Neural cell (in vitro differentiated cells): ENCODE data around the gene ZNF202. TPM values are rescaled to one million over a fixed set of nuclear protein-coding genes. Genes with fewer than 3 reads are reported as not detected.

ENCODE experiments used
- H2AFZ ChIP-seq: fragments of 200-600, 300-800 bp; sonication (generic), shearing (Covaris generic); 2 replicates; pipeline ENCODE4 v1.6.0; 2014; ENCODE audit warnings: low read depth, mild to moderate bottlenecking, antibody characterized with exemption, low read length, moderate library complexity
- H3F3A ChIP-seq: fragments of 200-600 bp; shearing (Covaris generic); 2 replicates; pipeline ENCODE4 v1.6.1; 2016; ENCODE audit warnings: mild to moderate bottlenecking, moderate library complexity, mixed read lengths, antibody characterized with exemption, low read length; ENCODE audit not compliant: insufficient read depth, poor library complexity, severe bottlenecking
- H3K27ac ChIP-seq: fragments of 200-600, 300-800 bp; sonication (generic), shearing (Covaris generic); 2 replicates; pipeline ENCODE4 v1.5.1; 2014; ENCODE audit warnings: mild to moderate bottlenecking, low read length, moderate library complexity
- H3K27me3 ChIP-seq: fragments of 300-800, 200-600 bp; sonication (generic), shearing (Covaris generic); 2 replicates; pipeline ENCODE4 v1.6.0; 2014; ENCODE audit warnings: mild to moderate bottlenecking, low read depth, low read length, moderate library complexity; ENCODE audit not compliant: insufficient read depth
- H3K36me3 ChIP-seq: fragments of 300-800, 200-600 bp; sonication (generic), shearing (Covaris generic); 2 replicates; pipeline ENCODE4 v1.5.1; 2014; ENCODE audit warnings: mild to moderate bottlenecking, antibody characterized with exemption, low read length, moderate library complexity; ENCODE audit not compliant: insufficient read depth
- H3K4me2 ChIP-seq: fragments of 300-800, 200-600 bp; sonication (generic), shearing (Covaris generic); 2 replicates; pipeline ENCODE4 v1.6.0; 2014; ENCODE audit warnings: mild to moderate bottlenecking, low read length
- H3K4me3 ChIP-seq: fragments of 300-800, 200-600 bp; sonication (generic), shearing (Covaris generic); 2 replicates; pipeline ENCODE4 v1.5.1; 2014; ENCODE audit warnings: mild to moderate bottlenecking, low read length, moderate library complexity
- H3K79me2 ChIP-seq: fragments of 200-600 bp; shearing (Covaris generic); replicated peaks from 2 replicates; pipeline ENCODE4 v1.6.0; 2014; ENCODE audit warnings: mild to moderate bottlenecking, low read length, moderate library complexity; ENCODE audit not compliant: insufficient read depth
- H3K9ac ChIP-seq: fragments of 300-800, 200-600 bp; sonication (generic), shearing (Covaris generic); 2 replicates; pipeline ENCODE4 v1.6.1; 2016; ENCODE audit warnings: mild to moderate bottlenecking, low read length, mixed read lengths
- H3K9me2 ChIP-seq: fragments of 200-600 bp; shearing (Covaris generic); 2 replicates; pipeline ENCODE4 v1.6.1; 2016; ENCODE audit warnings: mild to moderate bottlenecking, low read length, mixed read lengths; ENCODE audit not compliant: insufficient read depth
- H3K9me3 ChIP-seq: fragments of 200-600, 300-800 bp; sonication (generic), shearing (Covaris generic); 2 replicates; pipeline ENCODE4 v1.6.1; 2016; ENCODE audit warnings: mild to moderate bottlenecking, mixed run types, low read length, moderate library complexity, mixed read lengths
- H4K20me1 ChIP-seq: fragments of 200-600 bp; shearing (Covaris generic); 2 replicates; pipeline ENCODE4 v1.6.1; 2016; ENCODE audit warnings: mild to moderate bottlenecking, mixed run types; ENCODE audit not compliant: insufficient read depth
- EP300 ChIP-seq: fragments of 450-650 bp; conservative IDR thresholded peaks from 2 replicates; pipeline ENCODE4 v1.6.1; 2014; ENCODE audit warnings: antibody characterized with exemption, mild to moderate bottlenecking, moderate library complexity; ENCODE audit not compliant: poor library complexity, severe bottlenecking
- EZH2 ChIP-seq: fragments of 200-600, 300-800 bp; shearing (Covaris generic), sonication (generic); IDR thresholded peaks from 2 replicates; pipeline ENCODE4 v1.6.1; 2014; ENCODE audit warnings: antibody characterized with exemption, low read length, borderline replicate concordance, mild to moderate bottlenecking; ENCODE audit not compliant: insufficient read depth, poor library complexity, severe bottlenecking
- MXI1 ChIP-seq: fragments of 450-650 bp; conservative IDR thresholded peaks from 2 replicates; pipeline ENCODE4 v1.6.1; 2014; ENCODE audit warnings: antibody characterized with exemption, mild to moderate bottlenecking; ENCODE audit not compliant: poor library complexity, severe bottlenecking
- POLR2AphosphoS5 ChIP-seq: IDR thresholded peaks from 2 replicates; pipeline ENCODE4 v1.6.1; 2012
- RAD21 ChIP-seq: fragments of 450-650 bp; conservative IDR thresholded peaks from 2 replicates; pipeline ENCODE4 v1.6.1; 2014; ENCODE audit warnings: antibody characterized with exemption, mild to moderate bottlenecking, moderate library complexity
- SMC3 ChIP-seq: fragments of 450-650 bp; conservative IDR thresholded peaks from 2 replicates; pipeline ENCODE4 v1.6.1; 2014; ENCODE audit warnings: antibody characterized with exemption, mild to moderate bottlenecking, moderate library complexity; ENCODE audit not compliant: poor library complexity
- TAF1 ChIP-seq: IDR thresholded peaks from 2 replicates; pipeline ENCODE4 v1.6.1; 2012; ENCODE audit warnings: low read depth
- polyA plus RNA-seq: library from polyadenylated mRNA; depleted of rRNA; stranded (reverse); fragments of >200 nt; gene quantifications from 2 replicates; pipeline ENCODE4 v1.2.3, GENCODE V29; 2014
- TF ChIP-seq, protein P1 (sequence below): IDR thresholded peaks from 2 replicates; pipeline ENCODE4 v1.6.1; 2012; ENCODE audit warnings: borderline replicate concordance
- TF ChIP-seq, protein P2 (sequence below): fragments of 450-650 bp; IDR thresholded peaks from 2 replicates; pipeline ENCODE4 v1.5.1; 2014; ENCODE audit warnings: antibody characterized with exemption, mild to moderate bottlenecking, moderate library complexity; ENCODE audit not compliant: poor library complexity, severe bottlenecking

The ZNF202 gene
- polyA plus RNA-seq, 1 donor from 2014 or later = 30.4 TPM

DNA sequence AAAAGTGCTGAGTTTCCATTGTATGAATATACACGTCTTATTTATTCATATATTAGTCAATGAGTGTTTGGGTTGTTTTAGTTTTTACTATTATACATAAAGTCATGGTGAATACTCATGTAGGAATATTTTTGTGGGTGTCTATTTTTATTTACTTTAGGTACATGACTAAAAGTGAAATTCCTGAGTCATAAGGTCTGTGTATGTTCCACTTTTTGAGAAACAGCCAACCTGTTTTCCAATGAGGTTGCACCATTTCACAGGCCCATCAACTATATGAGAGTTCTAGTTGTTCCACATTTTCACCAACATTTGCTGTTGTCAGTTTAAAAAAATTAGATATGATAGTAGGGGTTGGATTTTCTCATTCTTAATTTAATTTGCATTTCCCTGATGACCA lies 19.4 kb upstream of the ZNF202 start:
- no peak overlapping the region for H3K27ac ChIP-seq
- no peaks in the 10 kb centered on the region for H3F3A ChIP-seq
- no peak overlapping the region for H2AFZ ChIP-seq
- H3K4me2 ChIP-seq = no peak overlapping the region
- H3K9ac ChIP-seq = no peak overlapping the region
- no peaks in the 10 kb centered on the region for H3K9me3 ChIP-seq
- H3K79me2 ChIP-seq = no peaks in the 10 kb centered on the region
- TF ChIP-seq TAF1 (no peak), EP300 (no peak)
- H3K4me3 ChIP-seq = no peak overlapping the region
- H3K27me3 ChIP-seq = no peaks in the 10 kb centered on the region
- H3K9me2 ChIP-seq = no peaks in the 10 kb centered on the region
- no peaks in the 10 kb centered on the region for H4K20me1 ChIP-seq
- H3K36me3 ChIP-seq = no peaks in the 10 kb centered on the region

DNA sequence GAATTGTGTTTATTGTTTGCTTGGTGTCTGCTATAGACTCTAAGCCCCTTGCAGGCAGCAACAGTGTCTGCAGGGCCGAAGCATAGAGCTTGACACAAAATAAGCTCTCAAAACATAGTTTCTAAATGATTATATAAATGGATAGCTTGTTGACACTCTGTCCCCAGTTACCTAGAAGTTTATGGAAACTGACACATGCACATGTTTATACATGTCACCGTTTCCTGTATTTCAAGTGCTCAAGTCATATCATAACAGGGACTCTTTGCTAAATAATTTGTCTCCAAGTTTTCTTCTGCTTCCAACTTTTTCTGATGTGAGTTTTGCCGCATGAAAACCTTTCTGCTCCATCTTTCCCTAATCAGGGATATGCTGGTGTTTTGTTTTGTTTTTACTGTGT lies 16.5 kb upstream of the ZNF202 start:
- no peaks in the 10 kb centered on the region for H3K36me3 ChIP-seq
- no peaks in the 10 kb centered on the region for H3K9me3 ChIP-seq
- no peaks in the 10 kb centered on the region for H3K27me3 ChIP-seq
- no peak overlapping the region for H2AFZ ChIP-seq
- H3K9ac ChIP-seq = no peak overlapping the region
- no peak overlapping the region for H3K4me3 ChIP-seq
- H3K79me2 ChIP-seq = no peaks in the 10 kb centered on the region
- TF ChIP-seq SMC3 (no peak), MXI1 (no peak)
- H3K9me2 ChIP-seq = no peaks in the 10 kb centered on the region
- no peak overlapping the region for H3K4me2 ChIP-seq
- no peak overlapping the region for H3K27ac ChIP-seq
- H3F3A ChIP-seq = no peaks in the 10 kb centered on the region
- H4K20me1 ChIP-seq = no peaks in the 10 kb centered on the region

DNA sequence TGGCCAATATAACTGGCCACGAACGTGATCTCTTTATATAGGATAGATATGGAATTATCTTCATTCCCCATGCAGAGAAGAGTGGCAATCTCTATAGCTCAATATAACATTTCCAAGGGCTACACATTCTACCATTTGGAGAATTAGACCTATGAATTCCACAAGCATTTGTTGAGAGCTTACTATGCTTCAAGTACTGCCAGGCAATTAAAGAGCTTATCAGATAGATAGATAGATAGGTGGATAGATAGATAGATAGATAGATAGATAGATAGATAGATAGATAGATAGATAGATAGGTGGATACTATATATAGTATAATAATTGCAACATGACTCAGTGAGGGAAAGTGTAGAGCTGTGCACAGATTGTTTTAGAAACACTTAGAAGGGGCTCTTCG lies 14.4 kb upstream of the ZNF202 start:
- H3K27ac ChIP-seq = no peak overlapping the region
- H3K9ac ChIP-seq = no peak overlapping the region
- H3K27me3 ChIP-seq = no peaks in the 10 kb centered on the region
- TF ChIP-seq TAF1 (no peak), MXI1 (no peak), EP300 (no peak), RAD21 (no peak), EZH2 (no peak), POLR2AphosphoS5 (no peak), SMC3 (no peak)
- TF ChIP-seq, protein P1, sequence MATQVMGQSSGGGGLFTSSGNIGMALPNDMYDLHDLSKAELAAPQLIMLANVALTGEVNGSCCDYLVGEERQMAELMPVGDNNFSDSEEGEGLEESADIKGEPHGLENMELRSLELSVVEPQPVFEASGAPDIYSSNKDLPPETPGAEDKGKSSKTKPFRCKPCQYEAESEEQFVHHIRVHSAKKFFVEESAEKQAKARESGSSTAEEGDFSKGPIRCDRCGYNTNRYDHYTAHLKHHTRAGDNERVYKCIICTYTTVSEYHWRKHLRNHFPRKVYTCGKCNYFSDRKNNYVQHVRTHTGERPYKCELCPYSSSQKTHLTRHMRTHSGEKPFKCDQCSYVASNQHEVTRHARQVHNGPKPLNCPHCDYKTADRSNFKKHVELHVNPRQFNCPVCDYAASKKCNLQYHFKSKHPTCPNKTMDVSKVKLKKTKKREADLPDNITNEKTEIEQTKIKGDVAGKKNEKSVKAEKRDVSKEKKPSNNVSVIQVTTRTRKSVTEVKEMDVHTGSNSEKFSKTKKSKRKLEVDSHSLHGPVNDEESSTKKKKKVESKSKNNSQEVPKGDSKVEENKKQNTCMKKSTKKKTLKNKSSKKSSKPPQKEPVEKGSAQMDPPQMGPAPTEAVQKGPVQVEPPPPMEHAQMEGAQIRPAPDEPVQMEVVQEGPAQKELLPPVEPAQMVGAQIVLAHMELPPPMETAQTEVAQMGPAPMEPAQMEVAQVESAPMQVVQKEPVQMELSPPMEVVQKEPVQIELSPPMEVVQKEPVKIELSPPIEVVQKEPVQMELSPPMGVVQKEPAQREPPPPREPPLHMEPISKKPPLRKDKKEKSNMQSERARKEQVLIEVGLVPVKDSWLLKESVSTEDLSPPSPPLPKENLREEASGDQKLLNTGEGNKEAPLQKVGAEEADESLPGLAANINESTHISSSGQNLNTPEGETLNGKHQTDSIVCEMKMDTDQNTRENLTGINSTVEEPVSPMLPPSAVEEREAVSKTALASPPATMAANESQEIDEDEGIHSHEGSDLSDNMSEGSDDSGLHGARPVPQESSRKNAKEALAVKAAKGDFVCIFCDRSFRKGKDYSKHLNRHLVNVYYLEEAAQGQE = no peak
- TF ChIP-seq, protein P2, sequence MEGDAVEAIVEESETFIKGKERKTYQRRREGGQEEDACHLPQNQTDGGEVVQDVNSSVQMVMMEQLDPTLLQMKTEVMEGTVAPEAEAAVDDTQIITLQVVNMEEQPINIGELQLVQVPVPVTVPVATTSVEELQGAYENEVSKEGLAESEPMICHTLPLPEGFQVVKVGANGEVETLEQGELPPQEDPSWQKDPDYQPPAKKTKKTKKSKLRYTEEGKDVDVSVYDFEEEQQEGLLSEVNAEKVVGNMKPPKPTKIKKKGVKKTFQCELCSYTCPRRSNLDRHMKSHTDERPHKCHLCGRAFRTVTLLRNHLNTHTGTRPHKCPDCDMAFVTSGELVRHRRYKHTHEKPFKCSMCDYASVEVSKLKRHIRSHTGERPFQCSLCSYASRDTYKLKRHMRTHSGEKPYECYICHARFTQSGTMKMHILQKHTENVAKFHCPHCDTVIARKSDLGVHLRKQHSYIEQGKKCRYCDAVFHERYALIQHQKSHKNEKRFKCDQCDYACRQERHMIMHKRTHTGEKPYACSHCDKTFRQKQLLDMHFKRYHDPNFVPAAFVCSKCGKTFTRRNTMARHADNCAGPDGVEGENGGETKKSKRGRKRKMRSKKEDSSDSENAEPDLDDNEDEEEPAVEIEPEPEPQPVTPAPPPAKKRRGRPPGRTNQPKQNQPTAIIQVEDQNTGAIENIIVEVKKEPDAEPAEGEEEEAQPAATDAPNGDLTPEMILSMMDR = no peak
- no peaks in the 10 kb centered on the region for H4K20me1 ChIP-seq
- no peaks in the 10 kb centered on the region for H3F3A ChIP-seq
- no peaks in the 10 kb centered on the region for H3K9me2 ChIP-seq
- no peak overlapping the region for H3K4me2 ChIP-seq
- no peaks in the 10 kb centered on the region for H3K79me2 ChIP-seq
- no peaks in the 10 kb centered on the region for H3K36me3 ChIP-seq
- no peak overlapping the region for H2AFZ ChIP-seq
- H3K4me3 ChIP-seq = no peak overlapping the region
- no peaks in the 10 kb centered on the region for H3K9me3 ChIP-seq
